Panc1 (cell line): Measurements from ENCODE around the gene NOX5. TPM values are rescaled to one million over a fixed set of nuclear protein-coding genes. Genes with fewer than 3 reads are reported as not detected.

ENCODE experiments used
- ATAC-seq: fragments of 200-7000 bp; cut with Tn5 transposase; 2 replicates; pipeline ENCODE4 v1.9.1; 2020; ENCODE audit warnings: mild to moderate bottlenecking, moderate library complexity
- BruUV-seq: library from RNA; stranded (reverse); fragments of 400-500 nt; replicated peaks from 2 replicates; lab custom pipeline; 2021; lab: Mats Ljungman, UMichigan
- CTCF ChIA-PET: fragments of 300-600 bp; sonication (Branson Sonifier 250); formaldehyde crosslinking; loops from one replicate; lab custom pipeline; 2022; ENCODE audit warnings: antibody characterized with exemption; lab: Charles Lee
- POLR2A ChIA-PET: fragments of 300-600 bp; sonication (Branson Sonifier 250); formaldehyde crosslinking; loops from one replicate; lab custom pipeline; 2022; ENCODE audit warnings: antibody characterized with exemption; lab: Charles Lee
- DNase-seq: peaks from one replicate; pipeline ENCODE4 v3.0.0-alpha.2; 2010; ENCODE audit warnings: low read depth, low spot score
- H3K27ac ChIP-seq: 2 replicates; pipeline ENCODE4 v1.5.1; 2011; ENCODE audit warnings: mild to moderate bottlenecking, low read length, inconsistent platforms
- H3K27me3 ChIP-seq: fragments of 200-500 bp; sonication (Bioruptor generic); 2 replicates; pipeline ENCODE4 v1.6.0; 2014; ENCODE audit warnings: low read length, inconsistent platforms; ENCODE audit not compliant: control insufficient read depth, insufficient read depth
- H3K36me3 ChIP-seq: fragments of 200-500 bp; sonication (Bioruptor generic); 2 replicates; pipeline ENCODE4 v1.5.1; 2014; ENCODE audit warnings: inconsistent platforms, mild to moderate bottlenecking, low read length, moderate library complexity; ENCODE audit not compliant: control insufficient read depth, insufficient read depth
- H3K4me1 ChIP-seq: 2 replicates; pipeline ENCODE4 v1.5.1; 2011; ENCODE audit warnings: inconsistent platforms, mild to moderate bottlenecking, low read length, moderate library complexity; ENCODE audit not compliant: control insufficient read depth, insufficient read depth
- H3K4me3 ChIP-seq, 2 experiments: 2 replicates each; pipeline ENCODE4 v1.5.1; 2011 to 2012; ENCODE audit warnings: low read depth in 2 of 2, low read length in 2 of 2, mild to moderate bottlenecking in 2 of 2, inconsistent platforms in 1 of 2, moderate library complexity in 1 of 2
- H3K9me3 ChIP-seq: fragments of 200-500 bp; sonication (Bioruptor generic); 2 replicates; pipeline ENCODE4 v1.5.1; 2014; ENCODE audit warnings: low read depth, mild to moderate bottlenecking, inconsistent platforms, low read length, moderate library complexity; ENCODE audit not compliant: control insufficient read depth, insufficient read depth
- CTCF ChIP-seq: fragments of 450-650 bp; IDR thresholded peaks from 2 replicates; pipeline ENCODE4 v1.5.1; 2017; ENCODE audit warnings: mild to moderate bottlenecking
- POLR2AphosphoS5 ChIP-seq: IDR thresholded peaks from 2 replicates; pipeline ENCODE4 v1.6.1; 2012; ENCODE audit warnings: mild to moderate bottlenecking, low read depth, low read length, moderate library complexity
- REST ChIP-seq, 2 experiments: IDR thresholded peaks; 2 replicates each; pipeline ENCODE4 v1.6.1; 2011 to 2012; ENCODE audit warnings: low read depth in 2 of 2, control low read depth in 1 of 2, low read length in 1 of 2, mild to moderate bottlenecking in 1 of 2, moderate library complexity in 1 of 2; ENCODE audit not compliant: insufficient read depth in 1 of 2
- SIN3A ChIP-seq: IDR thresholded peaks from 2 replicates; pipeline ENCODE4 v1.6.1; 2012; ENCODE audit warnings: low read depth, mild to moderate bottlenecking, low read length, moderate library complexity, borderline replicate concordance; ENCODE audit not compliant: insufficient read depth
- TCF7L2 ChIP-seq: IDR thresholded peaks from 2 replicates; pipeline ENCODE4 v1.6.1; 2011; ENCODE audit warnings: mild to moderate bottlenecking, low read depth, low read length, inconsistent platforms
- in situ Hi-C: cut with HindIII; loops from 2 replicates; pipeline ENCODE4 v1.10.0; 2016; ENCODE audit warnings: low sequenced_read_pairs, low pct_unique_long_range_greater_than_20kb
- intact Hi-C: fragments of 100-400 bp; cut with micrococcal nuclease; formaldehyde crosslinking; loops from one replicate; pipeline ENCODE4 v1.10.0; 2022; ENCODE audit not compliant: unreplicated experiment
- total RNA-seq: library from RNA; stranded (reverse); gene quantifications from one replicate; pipeline ENCODE4 v1.2.1, GENCODE V29; 2021; ENCODE audit not compliant: unreplicated experiment

The NOX5 gene
- total RNA-seq, 1 experiment from 2014 or later: 0.26 TPM

- DNase-seq: no peak
- TF ChIP-seq SIN3A (no peak), TCF7L2 (no peak), CTCF (no peak), REST (IDR thresholded peaks at IDR 0.05; ENCODE audit: insufficient read depth in 1 of 2, low read depth in 2 of 2, low read length in 1 of 2) (no peak)
- intact Hi-C loops: no loop called here
- POLR2A ChIA-PET: no interaction called here
- Histone ChIP-seq H3K27me3 (no peaks in the 10 kb centered on the region), H3K36me3 (no peaks in the 10 kb centered on the region), H3K27ac (no peak overlapping the region), H3K4me3 (no peak overlapping the region), H3K4me1 (no peaks in the 10 kb centered on the region), H3K9me3 (no peaks in the 10 kb centered on the region)
- in situ Hi-C loops: no loop called here
- no TSS peak for BruUV-seq
- no peak for ATAC-seq
- CTCF ChIA-PET: no interaction called here
These were observed 46.5 kb upstream of the NOX5 start for GRCh38 chr15:68967948-68968347.

GRCh38 chr15:68969298-68969697, 45.2 kb upstream of the NOX5 start:
- ChIA-PET CTCF (interaction anchor here (0.7 kb wide), 1 partner anchor 1555 kb away, joined by 3 read pairs; no protein-coding TSS in a partner anchor), POLR2A (no interaction called here)
- H3K27me3 ChIP-seq: no peaks in the 10 kb centered on the region
- in situ Hi-C loops: no loop called here
- DNase-seq (no peak), ATAC-seq (no peak)
- BruUV-seq: no TSS peak
- H3K9me3 ChIP-seq: no peaks in the 10 kb centered on the region
- intact Hi-C loops: no loop called here
- H3K36me3 ChIP-seq: no peaks in the 10 kb centered on the region
- H3K27ac ChIP-seq: no peak overlapping the region
- TF ChIP-seq SIN3A: no peak
- no peak for TF ChIP-seq POLR2AphosphoS5
- no peak for TF ChIP-seq CTCF
- TF ChIP-seq TCF7L2: no peak
- no peak for TF ChIP-seq REST (IDR thresholded peaks at IDR 0.05; ENCODE audit: insufficient read depth in 1 of 2, low read depth in 2 of 2, low read length in 1 of 2)
- H3K4me3 ChIP-seq: no peak overlapping the region
- no peaks in the 10 kb centered on the region for H3K4me1 ChIP-seq
